GM19025 (cell line): ENCODE measurements around the gene ADGRL2.

Experiments used
- ATAC-seq: cut with Tn5 transposase; IDR thresholded peaks from one replicate; pipeline ENCODE4 v1.9.1; 2021; ENCODE audit warnings: mild to moderate bottlenecking, low read depth, moderate library complexity; ENCODE audit not compliant: unreplicated experiment

The ADGRL2 gene

GRCh38 chr1:81974883-81975555 lies 174.3 kb downstream of the ADGRL2 start:
- ATAC-seq = no peak

DNA sequence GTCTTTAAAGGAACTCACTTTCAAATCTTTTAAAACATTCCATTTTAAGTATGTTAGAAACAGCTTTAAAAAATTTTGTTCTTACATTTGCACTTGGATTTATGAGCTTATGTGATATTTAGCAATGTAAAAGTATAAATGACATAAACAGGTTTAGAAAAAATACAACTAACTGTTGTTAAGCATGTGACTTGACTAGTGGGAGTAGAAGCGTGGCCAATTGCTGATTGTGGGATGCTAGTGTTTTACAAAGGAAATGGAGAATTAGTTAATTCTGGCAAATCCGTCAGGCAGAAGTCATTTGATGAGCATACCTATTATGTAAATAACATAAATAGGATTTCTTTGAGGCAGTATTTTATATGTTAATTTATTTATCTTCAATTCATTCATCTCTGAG lies 175.8 kb downstream of the ADGRL2 start:
- ATAC-seq = no peak

DNA sequence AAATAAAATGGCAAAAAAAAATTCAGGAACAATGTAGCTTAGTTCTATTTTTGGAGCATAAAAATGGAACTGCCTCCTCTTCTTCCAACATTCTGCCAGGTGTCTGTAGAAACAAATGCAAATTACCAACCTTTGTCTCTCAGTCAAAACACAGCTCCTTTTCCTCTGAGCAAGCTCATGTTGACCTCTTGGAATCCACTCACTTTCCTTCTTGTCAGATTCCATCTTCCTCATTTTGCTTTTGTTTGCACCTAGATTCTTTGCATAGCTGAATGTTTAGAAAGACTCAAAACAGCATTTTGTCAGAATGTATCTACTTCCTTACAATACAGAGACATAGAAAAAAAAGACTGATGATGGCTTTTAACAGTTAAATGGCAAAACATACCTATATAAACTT lies 178.2 kb downstream of the ADGRL2 start:
- no peak for ATAC-seq

- ATAC-seq = no peak
These were observed 181.8 kb downstream of the ADGRL2 start for GRCh38 chr1:81982523-81982922.

DNA sequence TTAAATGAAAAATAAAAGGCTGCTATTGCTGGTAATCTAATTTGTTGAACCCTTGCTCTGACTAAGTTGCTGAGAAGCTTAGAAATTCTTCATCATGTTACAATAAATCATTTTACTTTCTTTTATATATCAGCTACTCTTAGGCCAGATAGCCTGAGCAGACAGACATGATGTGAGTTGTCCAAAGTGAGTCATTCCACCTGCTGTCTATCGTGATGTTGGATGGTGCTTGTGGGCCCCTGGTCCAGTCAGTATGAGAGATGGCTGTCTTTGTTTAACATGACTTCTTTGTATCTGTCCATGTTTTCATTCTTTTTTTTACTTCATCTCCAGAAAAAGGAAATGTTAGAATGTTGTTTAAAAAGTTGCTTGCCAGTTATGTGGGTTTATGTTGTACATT lies 188.8 kb downstream of the ADGRL2 start:
- ATAC-seq = no peak

GRCh38 chr1:81990241-81990640 lies 189.5 kb downstream of the ADGRL2 start:
- ATAC-seq = no peak

- no peak for ATAC-seq
These were observed 197.4 kb downstream of the ADGRL2 start for GRCh38 chr1:81998165-81998564.

GRCh38 chr1:81999364-81999763 lies 198.6 kb downstream of the ADGRL2 start:
- ATAC-seq = no peak

GRCh38 chr1:82000221-82000620 lies 199.5 kb downstream of the ADGRL2 start:
- no peak for ATAC-seq

DNA sequence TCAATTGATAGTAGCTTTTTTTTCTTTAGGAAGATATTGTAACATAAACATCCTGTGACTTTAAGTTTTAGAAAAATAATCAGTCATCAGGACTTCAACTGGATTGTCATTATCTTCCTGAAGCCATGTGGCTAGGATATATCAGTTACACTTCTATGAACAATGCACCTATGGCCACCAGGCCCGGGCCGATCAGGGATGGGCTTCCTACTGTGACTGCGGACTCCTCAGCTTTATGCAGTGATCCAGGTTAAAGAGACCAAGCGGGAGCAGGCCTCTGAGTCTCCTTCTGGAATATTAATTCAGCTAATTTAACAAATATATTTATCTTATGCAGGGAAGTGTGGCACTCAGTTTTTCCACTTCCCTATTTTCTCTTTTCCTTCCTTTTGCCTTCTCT lies 200.6 kb downstream of the ADGRL2 start:
- ATAC-seq = no peak

DNA sequence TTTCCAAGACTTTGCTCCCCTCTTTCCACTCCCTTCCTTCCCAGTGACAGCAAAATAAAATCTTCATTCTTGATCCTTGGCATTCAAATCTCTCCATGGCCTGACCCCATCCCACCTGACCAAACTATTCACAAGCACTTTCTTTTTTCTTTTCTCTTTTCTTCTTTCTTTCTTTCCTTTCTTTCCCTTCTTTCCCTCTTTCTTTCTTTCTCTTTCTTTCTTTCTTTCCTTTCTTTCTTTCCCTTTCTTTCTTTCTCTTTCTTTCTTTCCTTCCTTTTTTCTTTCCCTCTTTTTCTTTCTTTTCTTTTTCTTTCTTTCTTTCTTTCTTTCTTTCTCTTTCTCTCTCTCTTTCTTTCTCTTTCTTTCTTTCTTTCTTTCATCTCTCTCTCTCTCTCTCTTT lies 207.1 kb downstream of the ADGRL2 start:
- no peak for ATAC-seq

DNA sequence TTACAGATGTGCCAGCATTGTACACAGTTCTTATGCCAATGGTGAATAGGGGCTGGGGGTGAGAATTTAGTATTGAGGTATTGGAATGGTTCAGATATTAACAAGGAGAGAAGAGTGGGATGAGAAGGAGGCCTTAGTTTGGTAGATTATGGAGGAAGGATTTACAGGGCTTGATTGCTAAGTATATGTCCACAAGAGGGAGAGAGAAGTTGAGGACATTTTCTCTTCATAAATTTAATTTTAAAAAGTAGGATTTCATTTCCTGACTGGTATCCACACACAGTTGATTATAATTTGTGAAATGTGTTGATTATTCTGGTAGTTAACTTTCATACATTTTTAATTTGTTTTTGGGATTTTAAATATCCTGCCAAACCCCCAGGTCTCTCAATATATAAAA lies 213.0 kb downstream of the ADGRL2 start:
- ATAC-seq = no peak

GRCh38 chr1:82015444-82015843 lies 214.7 kb downstream of the ADGRL2 start:
- no peak for ATAC-seq

DNA sequence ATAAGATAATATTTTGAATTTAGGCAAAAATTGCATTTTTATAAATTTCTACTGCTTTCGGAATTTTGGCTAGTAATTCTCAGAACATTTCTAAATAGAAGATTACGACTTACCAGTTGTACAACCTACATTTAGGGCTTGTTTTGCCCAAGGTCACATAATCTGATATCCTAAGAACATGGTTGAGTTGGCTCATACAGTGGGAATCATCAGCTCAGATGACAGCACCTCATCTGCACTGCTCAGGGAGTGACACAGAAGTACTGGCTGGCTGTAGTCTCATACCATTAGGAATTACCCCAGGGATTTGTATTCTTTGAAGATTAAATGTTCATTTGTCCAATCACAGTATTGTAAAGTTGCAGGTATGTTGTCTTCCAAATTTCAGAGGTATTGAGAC lies 217.6 kb downstream of the ADGRL2 start:
- ATAC-seq = no peak

DNA sequence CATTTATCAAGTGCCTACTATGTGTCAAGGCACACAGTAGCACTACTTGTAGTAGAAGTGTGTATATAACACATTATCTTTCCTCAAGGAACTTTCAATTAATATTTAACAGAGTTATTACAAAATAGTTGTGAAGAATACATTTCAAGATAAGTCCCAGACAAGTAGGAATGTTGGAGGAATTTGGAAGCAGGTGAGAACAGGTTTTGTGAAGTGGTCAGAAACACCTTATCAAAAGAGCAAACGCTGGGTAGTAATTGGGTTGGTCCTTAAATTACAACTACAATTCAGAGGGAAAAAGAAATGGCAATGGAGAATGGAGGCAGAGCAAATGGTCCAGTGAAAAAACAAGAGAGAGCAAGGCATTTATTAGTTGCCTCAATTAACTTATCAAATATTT lies 218.8 kb downstream of the ADGRL2 start:
- no peak for ATAC-seq

GRCh38 chr1:82030830-82031229 lies 230.1 kb downstream of the ADGRL2 start:
- no peak for ATAC-seq

DNA sequence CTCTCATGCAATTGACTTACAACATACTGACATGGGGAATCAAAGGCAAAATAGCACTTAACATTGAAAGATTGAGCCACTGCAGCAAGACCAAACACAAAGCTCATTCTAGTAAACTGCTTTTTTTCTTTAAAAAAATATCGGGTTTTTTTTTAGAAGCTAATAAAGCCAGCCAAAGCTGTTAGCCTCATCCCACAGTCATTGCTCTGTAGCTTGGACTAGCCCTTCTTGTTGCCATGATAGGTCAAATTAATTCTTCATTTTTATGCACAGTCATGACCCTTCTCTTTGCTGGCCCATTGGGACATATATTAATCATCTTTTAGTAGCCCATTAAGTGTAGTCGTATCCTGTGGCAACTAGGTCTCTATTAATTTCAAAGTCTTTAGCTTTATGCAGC lies 231.3 kb downstream of the ADGRL2 start:
- no peak for ATAC-seq

DNA sequence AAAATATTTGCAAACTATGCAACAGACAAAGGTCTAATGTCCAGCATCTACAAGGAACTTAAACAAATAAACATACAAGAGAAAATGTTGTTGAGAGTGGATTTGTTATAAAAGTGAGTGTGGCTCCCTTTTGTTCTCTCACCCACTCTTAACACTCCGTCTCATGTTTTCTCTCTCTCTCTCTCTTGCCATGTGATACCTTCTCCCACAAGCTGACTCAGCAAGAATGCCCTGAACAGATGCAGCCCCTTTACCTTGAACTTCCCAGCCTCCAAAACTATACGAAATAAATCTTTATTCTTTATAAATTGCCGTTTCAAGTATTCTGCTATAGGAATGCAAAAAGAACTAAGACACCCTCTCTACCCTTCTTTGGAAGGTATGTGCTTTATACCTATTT lies 234.1 kb downstream of the ADGRL2 start:
- ATAC-seq = no peak
